H1 (cell line): ENCODE results near the gene C1orf74. TPM values are rescaled to one million over a fixed set of nuclear protein-coding genes. Genes with fewer than 3 reads are reported as not detected.

ENCODE experiments used
- CTCF ChIA-PET: fragments of 300-600 bp; sonication (Branson Sonifier 250); formaldehyde crosslinking; loops from one replicate; lab custom pipeline; 2021; ENCODE audit not compliant: partially characterized antibody; lab: Charles Lee
- POLR2A ChIA-PET: fragments of 300-600 bp; sonication (Branson Sonifier 250); formaldehyde crosslinking; loops from one replicate; lab custom pipeline; 2021; ENCODE audit warnings: inconsistent platforms; ENCODE audit not compliant: partially characterized antibody; lab: Charles Lee
- DNase-seq, 2 experiments: peaks; one replicate each; pipeline versions ENCODE4 v3.0.0 to v3.0.0-alpha.2; 2010 to 2022; ENCODE audit warnings: low spot score in 2 of 2, low read depth in 1 of 2, mixed read lengths in 1 of 2
- FAIRE-seq: peaks from 2 replicates; lab custom pipeline; 2011; peaks lifted over from hg19 to GRCh38; lab: Jason Lieb, UNC
- H2AFZ ChIP-seq: 2 replicates; pipeline ENCODE4 v1.8.1; 2012; ENCODE audit warnings: low read length, inconsistent platforms
- H2AK5ac ChIP-seq: 2 replicates; pipeline ENCODE4 v1.6.1; 2013; ENCODE audit warnings: low read depth, low read length
- H2BK120ac ChIP-seq: replicated peaks from 2 replicates; pipeline ENCODE3; 2013; ENCODE audit warnings: low read depth, low read length, inconsistent platforms
- H2BK12ac ChIP-seq: 2 replicates; pipeline ENCODE4 v1.6.1; 2013; ENCODE audit warnings: low read depth, low read length
- H2BK15ac ChIP-seq: 2 replicates; pipeline ENCODE4 v1.6.1; 2013; ENCODE audit warnings: low read length
- H2BK20ac ChIP-seq: 2 replicates; pipeline ENCODE4 v1.6.1; 2013; ENCODE audit warnings: low read length
- H2BK5ac ChIP-seq: 2 replicates; pipeline ENCODE4 v1.6.1; 2013; ENCODE audit warnings: low read depth, low read length
- H3K14ac ChIP-seq: 2 replicates; pipeline ENCODE4 v1.6.1; 2013; ENCODE audit warnings: inconsistent platforms; ENCODE audit not compliant: insufficient read length
- H3K18ac ChIP-seq: 2 replicates; pipeline ENCODE4 v1.6.1; 2013; ENCODE audit warnings: low read length; ENCODE audit errors: extremely low read depth
- H3K23ac ChIP-seq: 2 replicates; pipeline ENCODE4 v1.6.1; 2013; ENCODE audit warnings: inconsistent platforms; ENCODE audit not compliant: insufficient read length
- H3K23me2 ChIP-seq: 2 replicates; pipeline ENCODE4 v1.6.1; 2013; ENCODE audit warnings: low read depth, low read length
- H3K27ac ChIP-seq: 2 replicates; pipeline ENCODE4 v1.6.1; 2011; ENCODE audit warnings: low read depth, low read length, inconsistent platforms
- H3K27me3 ChIP-seq, 4 experiments: replicated peaks in 1 of 4; 1 replicate in 1 of 4; 2 replicates in 3 of 4; pipeline versions ENCODE4 v1.6.1 to v1.8.1; 2011 to 2013; ENCODE audit warnings: low read length in 3 of 4, mild to moderate bottlenecking in 3 of 4, inconsistent platforms in 2 of 4, mixed read lengths in 2 of 4, moderate library complexity in 1 of 4; ENCODE audit not compliant: control insufficient read depth in 3 of 4, insufficient read depth in 3 of 4; ENCODE audit errors: extremely low read depth in 1 of 4
- H3K36me3 ChIP-seq, 4 experiments: 2 replicates each; pipeline versions ENCODE4 v1.6.1 to v1.8.1; 2011 to 2013; ENCODE audit warnings: mild to moderate bottlenecking in 4 of 4, low read length in 3 of 4, moderate library complexity in 2 of 4, control low read depth in 1 of 4, inconsistent platforms in 1 of 4; ENCODE audit not compliant: insufficient read depth in 4 of 4, control insufficient read depth in 2 of 4
- H3K4ac ChIP-seq: replicated peaks from 2 replicates; pipeline ENCODE3; 2013; ENCODE audit warnings: low read length, low read depth, mixed read lengths, inconsistent platforms; ENCODE audit not compliant: insufficient read length
- H3K4me1 ChIP-seq, 4 experiments: replicated peaks in 1 of 4; 1 replicate in 1 of 4; 2 replicates in 3 of 4; pipeline versions ENCODE4 v1.6.1 to v1.8.1; 2011 to 2013; ENCODE audit warnings: low read length in 3 of 4, inconsistent platforms in 2 of 4, mixed read lengths in 1 of 4; ENCODE audit not compliant: insufficient read depth in 4 of 4, control insufficient read depth in 3 of 4
- H3K4me2 ChIP-seq, 2 experiments: 2 replicates each; pipeline versions ENCODE4 v1.6.1 to v1.8.1; 2011 to 2013; ENCODE audit warnings: low read depth in 2 of 2, low read length in 2 of 2, control low read depth in 1 of 2, inconsistent platforms in 1 of 2, mild to moderate bottlenecking in 1 of 2; ENCODE audit not compliant: insufficient read depth in 1 of 2
- H3K4me3 ChIP-seq, 4 experiments: fragments of 200-600, 300-600 bp in 1 of 4; sonication (generic), shearing (Covaris generic), sonication (Bioruptor Twin) in 1 of 4; 2 replicates each; pipeline versions ENCODE4 v1.5.1 to v1.8.1; 2011 to 2016; ENCODE audit warnings: low read length in 4 of 4, low read depth in 3 of 4, control low read depth in 2 of 4, inconsistent platforms in 2 of 4, mild to moderate bottlenecking in 2 of 4, mixed read lengths in 1 of 4, moderate library complexity in 1 of 4; ENCODE audit not compliant: insufficient read depth in 2 of 4; ENCODE audit errors: extremely low read depth in 1 of 4
- H3K56ac ChIP-seq: replicated peaks from 2 replicates; pipeline ENCODE3; 2013; ENCODE audit warnings: low read depth, mild to moderate bottlenecking, mixed read lengths, low read length, inconsistent platforms; ENCODE audit not compliant: insufficient read length
- H3K79me1 ChIP-seq: 2 replicates; pipeline ENCODE4 v1.6.1; 2013; ENCODE audit warnings: low read depth, low read length, control low read depth
- H3K79me2 ChIP-seq, 2 experiments: 2 replicates each; pipeline versions ENCODE4 v1.6.1 to v1.8.1; 2012 to 2013; ENCODE audit warnings: low read length in 2 of 2, mild to moderate bottlenecking in 2 of 2, inconsistent platforms in 1 of 2; ENCODE audit not compliant: insufficient read depth in 2 of 2, control insufficient read depth in 1 of 2
- H3K9ac ChIP-seq, 4 experiments: replicated peaks in 1 of 4; 1 replicate in 1 of 4; 2 replicates in 3 of 4; pipeline versions ENCODE4 v1.6.1 to v1.8.1; 2011 to 2013; ENCODE audit warnings: low read depth in 3 of 4, low read length in 3 of 4, control low read depth in 2 of 4, mild to moderate bottlenecking in 2 of 4, moderate library complexity in 2 of 4, inconsistent platforms in 1 of 4; ENCODE audit errors: extremely low read depth in 1 of 4
- H3K9me3 ChIP-seq, 2 experiments: 2 replicates each; pipeline versions ENCODE4 v1.6.1 to v1.8.1; 2012 to 2013; ENCODE audit warnings: mild to moderate bottlenecking in 2 of 2, moderate library complexity in 2 of 2, control low read depth in 1 of 2, inconsistent platforms in 1 of 2, low read depth in 1 of 2, low read length in 1 of 2, mixed read lengths in 1 of 2; ENCODE audit not compliant: insufficient read depth in 2 of 2
- H4K20me1 ChIP-seq, 2 experiments: replicated peaks in 1 of 2; 2 replicates each; pipeline versions ENCODE3 to v1.8.1; 2011 to 2013; ENCODE audit warnings: inconsistent platforms in 2 of 2, low read length in 2 of 2, mild to moderate bottlenecking in 1 of 2; ENCODE audit not compliant: insufficient read depth in 2 of 2, control insufficient read depth in 1 of 2
- H4K5ac ChIP-seq: 2 replicates; pipeline ENCODE4 v1.6.1; 2013; ENCODE audit warnings: low read length, low read depth, mixed read lengths, inconsistent platforms; ENCODE audit not compliant: insufficient read length
- H4K8ac ChIP-seq: 2 replicates; pipeline ENCODE4 v1.8.0; 2013; ENCODE audit warnings: mild to moderate bottlenecking, moderate library complexity, low read length, inconsistent platforms; ENCODE audit not compliant: insufficient read depth; ENCODE audit errors: extremely low read depth
- H4K91ac ChIP-seq: replicated peaks from 2 replicates; pipeline ENCODE3; 2013; ENCODE audit warnings: low read length, mixed read lengths, inconsistent platforms; ENCODE audit not compliant: insufficient read length
- CEBPB ChIP-seq: IDR thresholded peaks from 2 replicates; pipeline ENCODE4 v1.6.1; 2012; ENCODE audit warnings: low read depth, low read length
- CREB1 ChIP-seq: IDR thresholded peaks from 2 replicates; pipeline ENCODE4 v1.6.1; 2012; ENCODE audit warnings: inconsistent platforms
- E2F6 ChIP-seq: IDR thresholded peaks from 2 replicates; pipeline ENCODE4 v1.6.1; 2012; ENCODE audit warnings: inconsistent platforms
- KDM1A ChIP-seq: fragments of 200-600, 300-600 bp; sonication (generic); IDR thresholded peaks from 2 replicates; pipeline ENCODE4 v1.7.1; 2016; ENCODE audit warnings: mild to moderate bottlenecking, low read length, borderline replicate concordance
- POLR2A ChIP-seq, 2 experiments: IDR thresholded peaks; 1 replicate in 1 of 2; 2 replicates in 1 of 2; pipeline ENCODE4 v1.6.1; 2011; ENCODE audit warnings: low read depth in 2 of 2, low read length in 2 of 2, mild to moderate bottlenecking in 2 of 2; ENCODE audit errors: control extremely low read depth in 1 of 2
- POLR2AphosphoS5 ChIP-seq: IDR thresholded peaks from 2 replicates; pipeline ENCODE4 v1.6.1; 2011; ENCODE audit warnings: low read depth, low read length
- RFX5 ChIP-seq: IDR thresholded peaks from 2 replicates; pipeline ENCODE4 v1.6.1; 2011; ENCODE audit warnings: low read depth, low read length, improper control_type of control experiment, borderline replicate concordance
- RNF2 ChIP-seq: fragments of 200-900, 300-1000 bp; sonication (generic); IDR thresholded peaks from 2 replicates; pipeline ENCODE4 v1.7.1; 2016; ENCODE audit warnings: borderline replicate concordance, low read depth, mild to moderate bottlenecking, antibody characterized with exemption, low read length; ENCODE audit not compliant: poor library complexity, severe bottlenecking; ENCODE audit errors: missing control alignments
- SAP30 ChIP-seq: fragments of 300-600 bp; sonication (generic); IDR thresholded peaks from 2 replicates; pipeline ENCODE4 v1.7.1; 2012; ENCODE audit warnings: low read length, moderate library complexity, mild to moderate bottlenecking, inconsistent platforms; ENCODE audit not compliant: insufficient read depth, insufficient replicate concordance
- SP2 ChIP-seq: IDR thresholded peaks from 2 replicates; pipeline ENCODE4 v1.6.1; 2012; ENCODE audit warnings: mild to moderate bottlenecking, low read length, inconsistent platforms
- TAF7 ChIP-seq: optimal IDR thresholded peaks from 2 replicates; pipeline ENCODE3; 2011; ENCODE audit warnings: low read depth, mild to moderate bottlenecking, inconsistent platforms, low read length, moderate library complexity, borderline replicate concordance
- TCF12 ChIP-seq: IDR thresholded peaks from 2 replicates; pipeline ENCODE4 v1.6.1; 2011; ENCODE audit warnings: low read depth, mild to moderate bottlenecking, low read length
- USF2 ChIP-seq: IDR thresholded peaks from 2 replicates; pipeline ENCODE4 v1.6.1; 2011; ENCODE audit warnings: low read length, improper control_type of control experiment
- WGBS, 2 experiments: shearing (Covaris generic) in 1 of 2; methylation state at CpG; one replicate each; pipeline versions ENCODE4 v1.1.6 to v1.1.7; 2013 to 2015; ENCODE audit warnings: low lambda C conversion rate in 2 of 2, mixed read lengths in 2 of 2, inconsistent platforms in 1 of 2, low coverage in 1 of 2, missing lambda C conversion rate in 1 of 2; ENCODE audit not compliant: insufficient replicate concordance in 2 of 2, insufficient coverage in 1 of 2, insufficient read length in 1 of 2; ENCODE audit errors: extremely low coverage in 1 of 2, missing lambda C conversion rate in 1 of 2; 5-methylcytosine and 5-hydroxymethylcytosine counted together
- polyA plus RNA-seq, 7 experiments: library from polyadenylated mRNA; depleted of rRNA in 3 of 7; stranded (reverse) in 5 of 7; unstranded in 2 of 7; fragments of >200 nt in 5 of 7; fragments of 200-250 nt in 2 of 7; gene quantifications; 1 replicate in 5 of 7; 2 replicates in 1 of 7; 4 replicates in 1 of 7; pipeline versions ENCODE4 v1.2.1 to v1.2.3, GENCODE V29; 2011 to 2013; ENCODE audit warnings: missing spikeins in 2 of 7, mixed read lengths in 2 of 7
- total RNA-seq: library from RNA; stranded (reverse); fragmentation: NEBNext Ultra II Directional; extraction: Animal tissue kit (Norgen Biotek cat#: 25700); gene quantifications from 2 replicates; pipeline ENCODE4 v1.2.1, GENCODE V29; 2021

C1orf74 gene
- total and polyA plus RNA-seq, 2 of the 8 experiments (the other 6 are each of a cell fraction or from before 2014, with no cell fraction given) = 3.1 to 3.9 TPM

- Histone ChIP-seq H3K4me2 (no peak overlapping the region), H2BK120ac (no peak overlapping the region), H2BK15ac (no peak overlapping the region), H3K18ac (no peak overlapping the region), H3K4ac (no peak overlapping the region), H4K91ac (no peak overlapping the region), H2AFZ (no peak overlapping the region), H3K9me3 (no peaks in the 10 kb centered on the region), H3K56ac (no peak overlapping the region), H3K23ac (no peak overlapping the region), H3K14ac (no peak overlapping the region), H2BK12ac (no peak overlapping the region), H4K8ac (no peak overlapping the region), H3K4me1 (peaks cover 0 to 6% (median 2%) of the 10 kb centered on the region in 4 experiments; a peak in 2 of 7 replicates), H4K20me1 (no peaks in the 10 kb centered on the region), H3K36me3 (0 out of 8 replicates have a peak, but pooled peaks cover 0 to 3% (median 0%) of the 10 kb centered on the region in 4 experiments), H3K27me3 (no peaks in the 10 kb centered on the region), H3K27ac (no peak overlapping the region), H3K79me1 (no peaks in the 10 kb centered on the region), H2BK20ac (no peak overlapping the region), H4K5ac (no peak overlapping the region), H3K9ac (no peak overlapping the region), H2AK5ac (no peak overlapping the region), H2BK5ac (no peak overlapping the region), H3K23me2 (peaks cover 6% of the 10 kb centered on the region), H3K4me3 (no peak overlapping the region), H3K79me2 (peaks cover 0 to 6% of the 10 kb centered on the region in 2 experiments; a peak in 1 of 4 replicates)
- CTCF ChIA-PET = interaction anchor here (1.2 to 1.7 kb wide), 4 partner anchors 12 to 47 kb away, joined by 3 to 4 read pairs (median 4); partner anchors contain the start of gene UTP25
- no peak for DNase-seq
- POLR2A ChIA-PET = no interaction called here
- FAIRE-seq = no peak
- 85% methylated on average over 4 of the region's 4 CpGs; no CpG with 5 or more reads in 1 of the 2 experiments for WGBS, 2 experiments
- no peak for TF ChIP-seq E2F6
- TF ChIP-seq SP2 = no peak
- TF ChIP-seq USF2 = no peak
- no peak for TF ChIP-seq POLR2A (IDR thresholded peaks at IDR 0.05; ENCODE audit: control extremely low read depth in 1 of 2, low read depth in 2 of 2, low read length in 2 of 2)
- no peak for TF ChIP-seq TCF12
- no peak for TF ChIP-seq POLR2AphosphoS5
- no peak for TF ChIP-seq KDM1A
- no peak for TF ChIP-seq RNF2
- TF ChIP-seq CEBPB = no peak
- no peak for TF ChIP-seq TAF7
- TF ChIP-seq CREB1 = no peak
- TF ChIP-seq RFX5 = no peak
- TF ChIP-seq SAP30 = no peak
Observed at GRCh38 chr1:209780268-209780667, 4.1 kb downstream of the C1orf74 start.
